Stomach (tissue), 9 donors: ENCODE data around the gene DGKA. TPM values are rescaled to one million over a fixed set of nuclear protein-coding genes. Genes with fewer than 3 reads are reported as not detected.
"Not testable (repeated sequence)": the region's sequence is repeated elsewhere in the genome, so short reads cannot be mapped to it uniquely, and the experiment has no call there.

ENCODE experiments used
- DNase-seq, 2 donors: peaks; one replicate each; pipeline versions ENCODE4 v3.0.0 to v3.0.0-alpha.2; 2013 to 2019
- H3K27ac ChIP-seq, 5 donors: fragments of 200-600 bp in 4 of 5; sonication (generic) in 4 of 5; one replicate each; pipeline ENCODE4 v1.5.1; 2013 to 2019; ENCODE audit warnings: mild to moderate bottlenecking in 1 of 5, moderate library complexity in 1 of 5
- H3K27me3 ChIP-seq, 3 donors: fragments of 200-600 bp; sonication (generic); one replicate each; pipeline ENCODE4 v1.5.1; 2017 to 2019; ENCODE audit warnings: mixed run types in 1 of 3
- H3K36me3 ChIP-seq, 4 donors: fragments of 200-600 bp; sonication (generic); 1 replicate in 3 of 4; 2 replicates in 1 of 4; pipeline ENCODE4 v1.5.1; 2016 to 2019
- H3K4me1 ChIP-seq, 4 donors: fragments of 200-600 bp; sonication (generic); one replicate each; pipeline ENCODE4 v1.5.1; 2016 to 2019
- H3K4me3 ChIP-seq, 4 donors: fragments of 200-600 bp; sonication (generic) in 3 of 4; one replicate each; pipeline ENCODE4 v1.5.1; 2016 to 2019; ENCODE audit warnings: mild to moderate bottlenecking in 1 of 4
- H3K9me3 ChIP-seq, 4 donors: fragments of 200-600 bp; sonication (generic); one replicate each; pipeline ENCODE4 v1.5.1; 2016 to 2019
- CTCF ChIP-seq, 7 experiments: fragments of 450-650 bp in 4 of 7; fragments of 200-600 bp in 3 of 7; sonication (generic) in 3 of 7; IDR thresholded peaks; one replicate each; pipeline ENCODE4 v1.5.1; 2016 to 2019; ENCODE audit warnings: antibody characterized with exemption in 7 of 7, control low read depth in 2 of 7, mild to moderate bottlenecking in 1 of 7
- EP300 ChIP-seq: sonication (generic); formaldehyde crosslinking; IDR thresholded peaks from one replicate; pipeline ENCODE4 v1.6.1; 2017; ENCODE audit warnings: antibody characterized with exemption
- POLR2A ChIP-seq, 4 donors: fragments of 450-650 bp; IDR thresholded peaks; one replicate each; pipeline ENCODE4 v1.6.1; 2016; ENCODE audit warnings: antibody characterized with exemption in 4 of 4, control low read depth in 2 of 4, mild to moderate bottlenecking in 1 of 4, moderate library complexity in 1 of 4
- POLR2AphosphoS5 ChIP-seq, 3 donors: sonication (generic); formaldehyde crosslinking; IDR thresholded peaks; one replicate each; pipeline ENCODE4 v1.6.1; 2016; ENCODE audit warnings: antibody characterized with exemption in 3 of 3
- WGBS, 5 donors: extraction: QIAGEN DNeasy Blood & Tissue Kit in 3 of 5; methylation state at CpG; one replicate each; pipeline versions ENCODE4 v1.1.5 to v1.1.7; 2013 to 2018; 5-methylcytosine and 5-hydroxymethylcytosine counted together
- intact Hi-C: fragments of 100-400 bp; cut with DNase I; formaldehyde crosslinking; loops from one replicate; pipeline ENCODE4 v1.15.1; 2023; ENCODE audit warnings: low total_unique reads
- polyA plus RNA-seq, 3 donors: library from polyadenylated mRNA; stranded (reverse); fragments of 200-250 nt; gene quantifications; one replicate each; pipeline ENCODE4 v1.2.3, GENCODE V29; 2013
- total RNA-seq, 5 donors: library from RNA; depleted of rRNA; stranded (reverse); fragments of >200 nt; gene quantifications; one replicate each; pipeline versions ENCODE4 v1.1.0 to v1.2.3, GENCODE V29; 2014 to 2016
- donor health status: healthy with polysubstance abuse.
- donor health status: Bipolar disorder and iron deficiency.
- donor health status: healthy.

Gene DGKA
- total and polyA plus RNA-seq, 8 donors: 13.0 to 418 (median 74.1) TPM

GRCh38 chr12:55974308-55974730 lies 43.4 kb downstream of the DGKA start:
- Histone ChIP-seq H3K4me1 (peaks cover 42 to 69% (median 59%) of the 10 kb centered on the region in 4 donors), H3K27ac (peak overlapping the region; percentile 92 to 99 (median 97)), H3K27me3 (no peaks in the 10 kb centered on the region), H3K4me3 (peak overlapping the region; percentile 82 to 96 (median 90)), H3K36me3 (peaks cover 0 to 27% (median 22%) of the 10 kb centered on the region in 4 donors), H3K9me3 (no peaks in the 10 kb centered on the region)
- 0 to 1% (median 0%) methylated on average over 10 to 15 of the region's 15 CpGs for WGBS, 5 donors
- peak; percentile 54 to 85 for DNase-seq
- intact Hi-C loops: no loop called here
- TF ChIP-seq POLR2A (IDR thresholded peaks at IDR 0.05) (no peak), EP300 (no peak), CTCF (IDR thresholded peaks at IDR 0.05) (no peak), POLR2AphosphoS5 (IDR thresholded peaks at IDR 0.05) (no peak)

- Histone ChIP-seq H3K27me3 (no peaks in the 10 kb centered on the region), H3K27ac (peak overlapping the region in 1 of 5 donors; percentile 53), H3K4me1 (peaks cover 42 to 73% (median 46%) of the 10 kb centered on the region in 4 donors), H3K4me3 (no peak overlapping the region), H3K36me3 (peaks cover 5 to 35% (median 31%) of the 10 kb centered on the region in 4 donors), H3K9me3 (no peaks in the 10 kb centered on the region)
- TF ChIP-seq POLR2AphosphoS5 (IDR thresholded peaks at IDR 0.05) (no peak), POLR2A (IDR thresholded peaks at IDR 0.05) (no peak), CTCF (IDR thresholded peaks at IDR 0.05) (no peak), EP300 (no peak)
- intact Hi-C loops: no loop called here
- DNase-seq: no peak
- WGBS, 5 donors: 93 to 96% (median 94%) methylated on average over 7 of the region's 7 CpGs
These were observed 47.4 kb downstream of the DGKA start for GRCh38 chr12:55978393-55978792.

- intact Hi-C loops: no loop called here
- H3K9me3 ChIP-seq: no peaks in the 10 kb centered on the region
- peak overlapping the region in 2 of 5 donors; percentile 17 to 53 for H3K27ac ChIP-seq
- no peak overlapping the region for H3K4me3 ChIP-seq
- H3K27me3 ChIP-seq: no peaks in the 10 kb centered on the region
- TF ChIP-seq POLR2AphosphoS5 (IDR thresholded peaks at IDR 0.05) (peak in 1 of 3 donors; percentile 6), POLR2A (IDR thresholded peaks at IDR 0.05) (no peak), CTCF (IDR thresholded peaks at IDR 0.05) (no peak)
- DNase-seq: no peak
- H3K36me3 ChIP-seq: peaks cover 10 to 42% (median 37%) of the 10 kb centered on the region in 4 donors
- H3K4me1 ChIP-seq: peaks cover 42 to 79% (median 46%) of the 10 kb centered on the region in 4 donors
- WGBS, 5 donors: 31 to 74% (median 62%) methylated on average over 3 of the region's 3 CpGs
These were observed 48.1 kb downstream of the DGKA start for GRCh38 chr12:55979069-55979468.

GRCh38 chr12:55981882-55982281 lies 50.9 kb downstream of the DGKA start:
- peaks cover 21 to 69% (median 61%) of the 10 kb centered on the region in 4 donors for H3K36me3 ChIP-seq
- H3K4me3 ChIP-seq, H3K9me3 ChIP-seq, H3K27ac ChIP-seq, H3K27me3 ChIP-seq, DNase-seq: not testable (repeated sequence)
- 55 to 78% (median 59%) methylated on average over 5 of the region's 5 CpGs for WGBS, 5 donors
- peaks cover 20 to 66% (median 23%) of the 10 kb centered on the region in 4 donors for H3K4me1 ChIP-seq
- intact Hi-C loops: loop anchor here (10.0 kb wide), 1 partner anchor 53 kb away; no protein-coding TSS in a partner anchor

- no peaks in the 10 kb centered on the region for H3K27me3 ChIP-seq
- no peak overlapping the region for H3K4me3 ChIP-seq
- H3K4me1 ChIP-seq: peaks cover 14 to 60% (median 17%) of the 10 kb centered on the region in 4 donors
- intact Hi-C loops: loop anchor here (10.0 kb wide), 1 partner anchor 52 kb away; no protein-coding TSS in a partner anchor
- WGBS, 5 donors: 78 to 86% (median 80%) methylated on average over 3 of the region's 3 CpGs
- DNase-seq: no peak
- H3K27ac ChIP-seq: no peak overlapping the region
- H3K36me3 ChIP-seq: peaks cover 26 to 73% (median 64%) of the 10 kb centered on the region in 4 donors
- H3K9me3 ChIP-seq: no peaks in the 10 kb centered on the region
- no peak for TF ChIP-seq EP300
These were observed 51.5 kb downstream of the DGKA start for GRCh38 chr12:55982319-55982936.
